Mesenchymal stem cell (in vitro differentiated cells and primary cell): Measurements from ENCODE around the gene MYL9.

Experiments used
- DNase-seq: peaks from one replicate; pipeline ENCODE4 v3.0.0-alpha.2; 2013
- H2AFZ ChIP-seq: one replicate; pipeline ENCODE4 v1.6.1; 2013; ENCODE audit warnings: low read depth, mild to moderate bottlenecking, control low read depth, inconsistent platforms, low read length, moderate library complexity
- H2AK5ac ChIP-seq: 2 replicates; pipeline ENCODE4 v1.6.1; 2013; ENCODE audit warnings: low read length, moderate library complexity, mild to moderate bottlenecking, inconsistent platforms; ENCODE audit not compliant: severe bottlenecking
- H2BK120ac ChIP-seq: one replicate; pipeline ENCODE4 v1.6.1; 2013; ENCODE audit warnings: low read depth, mild to moderate bottlenecking, inconsistent platforms, low read length, moderate library complexity
- H2BK12ac ChIP-seq, 2 experiments: one replicate each; pipeline ENCODE4 v1.6.1; 2013; ENCODE audit warnings: inconsistent platforms in 2 of 2, low read length in 2 of 2, mild to moderate bottlenecking in 2 of 2, moderate library complexity in 2 of 2, control low read depth in 1 of 2
- H2BK15ac ChIP-seq: one replicate; pipeline ENCODE4 v1.6.1; 2013; ENCODE audit warnings: mild to moderate bottlenecking, low read depth, inconsistent platforms; ENCODE audit not compliant: poor library complexity, severe bottlenecking
- H2BK5ac ChIP-seq: 2 replicates; pipeline ENCODE4 v1.6.1; 2013; ENCODE audit warnings: low read depth, mild to moderate bottlenecking, low read length, control low read depth, inconsistent platforms; ENCODE audit not compliant: poor library complexity, severe bottlenecking
- H3K14ac ChIP-seq, 2 experiments: one replicate each; pipeline ENCODE4 v1.6.1; 2013; ENCODE audit warnings: inconsistent platforms in 2 of 2, low read length in 2 of 2, control low read depth in 1 of 2, mild to moderate bottlenecking in 1 of 2, moderate library complexity in 1 of 2
- H3K18ac ChIP-seq, 2 experiments: one replicate each; pipeline ENCODE4 v1.6.1; 2013; ENCODE audit warnings: inconsistent platforms in 2 of 2, low read length in 2 of 2, control low read depth in 1 of 2, low read depth in 1 of 2, mild to moderate bottlenecking in 1 of 2
- H3K23ac ChIP-seq, 2 experiments: one replicate each; pipeline ENCODE4 v1.6.1; 2013; ENCODE audit warnings: inconsistent platforms in 2 of 2, low read length in 2 of 2, mild to moderate bottlenecking in 2 of 2, moderate library complexity in 2 of 2, control low read depth in 1 of 2
- H3K27ac ChIP-seq: 2 replicates; pipeline ENCODE4 v1.5.1; 2013; ENCODE audit warnings: mild to moderate bottlenecking, moderate library complexity, low read length, control low read depth, inconsistent platforms; ENCODE audit not compliant: poor library complexity, severe bottlenecking
- H3K27me3 ChIP-seq, 2 experiments: 2 replicates each; pipeline versions ENCODE4 v1.6.1 to v1.7.0; 2013; ENCODE audit warnings: low read length in 2 of 2, mild to moderate bottlenecking in 2 of 2, moderate library complexity in 2 of 2, control low read depth in 1 of 2, inconsistent platforms in 1 of 2; ENCODE audit not compliant: control insufficient read depth in 1 of 2, insufficient read depth in 1 of 2
- H3K36me3 ChIP-seq, 2 experiments: 2 replicates each; pipeline versions ENCODE4 v1.6.1 to v1.7.0; 2013; ENCODE audit warnings: low read length in 2 of 2, control low read depth in 1 of 2, inconsistent platforms in 1 of 2, low read depth in 1 of 2, mild to moderate bottlenecking in 1 of 2; ENCODE audit not compliant: insufficient read depth in 2 of 2, control insufficient read depth in 1 of 2
- H3K4ac ChIP-seq, 2 experiments: one replicate each; pipeline ENCODE4 v1.6.1; 2013; ENCODE audit warnings: inconsistent platforms in 2 of 2, low read length in 2 of 2, mild to moderate bottlenecking in 2 of 2, moderate library complexity in 2 of 2, control low read depth in 1 of 2, low read depth in 1 of 2
- H3K4me1 ChIP-seq: 2 replicates; pipeline ENCODE4 v1.6.1; 2013; ENCODE audit warnings: low read depth, low read length, control low read depth; ENCODE audit not compliant: control insufficient read depth, insufficient read depth
- H3K4me2 ChIP-seq: 2 replicates; pipeline ENCODE4 v1.6.1; 2013; ENCODE audit warnings: low read length, mild to moderate bottlenecking, inconsistent platforms; ENCODE audit not compliant: poor library complexity, severe bottlenecking
- H3K4me3 ChIP-seq, 2 experiments: 2 replicates each; pipeline versions ENCODE4 v1.5.1 to v1.7.0; 2013; ENCODE audit warnings: low read length in 2 of 2, mild to moderate bottlenecking in 2 of 2, control low read depth in 1 of 2, low read depth in 1 of 2; ENCODE audit not compliant: insufficient read depth in 1 of 2
- H3K79me1 ChIP-seq: replicated peaks from 2 replicates; pipeline ENCODE4 v1.6.1; 2013; ENCODE audit warnings: mild to moderate bottlenecking, control low read depth, low read length, inconsistent platforms; ENCODE audit not compliant: poor library complexity, severe bottlenecking
- H3K9ac ChIP-seq: 2 replicates; pipeline ENCODE4 v1.7.0; 2013; ENCODE audit warnings: mild to moderate bottlenecking, low read length, moderate library complexity
- H3K9me3 ChIP-seq: 2 replicates; pipeline ENCODE4 v1.7.0; 2013; ENCODE audit warnings: mild to moderate bottlenecking, low read length; ENCODE audit not compliant: control insufficient read depth
- H4K8ac ChIP-seq: one replicate; pipeline ENCODE4 v1.6.1; 2013; ENCODE audit warnings: inconsistent platforms, mild to moderate bottlenecking, low read length, moderate library complexity
- H4K91ac ChIP-seq: one replicate; pipeline ENCODE4 v1.6.1; 2013; ENCODE audit warnings: mild to moderate bottlenecking, low read length, inconsistent platforms
- WGBS: methylation state at CpG from one replicate; pipeline ENCODE4 v1.1.7; 2013; ENCODE audit warnings: mixed read lengths; 5-methylcytosine and 5-hydroxymethylcytosine counted together

The MYL9 gene

DNA sequence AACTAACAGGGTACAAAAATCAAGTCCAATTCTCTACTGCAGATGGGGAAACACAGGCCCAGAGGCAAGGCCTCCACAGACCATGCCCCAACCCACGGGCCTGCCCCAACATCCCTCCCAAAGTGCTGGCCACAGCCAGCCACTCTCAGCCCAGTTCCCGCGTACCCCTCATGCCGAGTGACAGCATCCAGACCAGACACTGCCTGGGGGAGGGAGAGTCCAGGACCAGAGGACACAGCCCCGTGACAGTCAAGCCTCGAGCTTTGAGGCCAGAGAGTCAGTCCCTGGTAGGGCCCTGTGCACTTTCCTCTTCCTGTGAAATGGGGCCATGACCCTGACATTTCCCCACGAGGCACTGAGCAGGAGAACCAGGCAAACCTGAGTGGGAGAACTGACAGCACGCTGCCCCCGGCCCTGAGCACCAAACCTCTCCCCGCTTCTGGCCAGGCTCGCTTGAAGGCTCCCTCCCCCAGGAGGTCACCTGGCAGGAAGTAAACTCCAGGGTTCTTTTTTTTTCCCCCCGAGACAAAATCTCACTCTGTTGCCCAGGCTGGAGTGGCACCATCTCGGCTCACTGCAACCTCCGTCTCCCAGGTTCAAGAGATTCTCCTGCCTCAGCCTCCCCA is 4.9 kb downstream of the MYL9 start:
- Histone ChIP-seq H2BK12ac (no peak overlapping the region), H3K4me1 (peaks cover 38% of the 10 kb centered on the region), H2BK5ac (no peak overlapping the region), H3K79me1 (peaks cover 8% of the 10 kb centered on the region), H3K23ac (no peak overlapping the region), H3K18ac (no peak overlapping the region), H3K4ac (no peak overlapping the region), H3K27me3 (no peaks in the 10 kb centered on the region), H2AFZ (no peak overlapping the region), H2BK120ac (no peak overlapping the region), H4K91ac (no peak overlapping the region), H3K4me3 (no peak overlapping the region), H3K9me3 (no peaks in the 10 kb centered on the region), H3K14ac (no peak overlapping the region), H3K36me3 (peaks cover 47 to 67% of the 10 kb centered on the region in 2 experiments), H2BK15ac (no peak overlapping the region), H3K9ac (no peak overlapping the region), H3K4me2 (no peak overlapping the region), H2AK5ac (no peak overlapping the region), H4K8ac (peak overlapping the region; percentile 12), H3K27ac (no peak overlapping the region)
- WGBS, result 82% methylated on average over 14 of the region's 14 CpGs
- DNase-seq, result no peak

DNA sequence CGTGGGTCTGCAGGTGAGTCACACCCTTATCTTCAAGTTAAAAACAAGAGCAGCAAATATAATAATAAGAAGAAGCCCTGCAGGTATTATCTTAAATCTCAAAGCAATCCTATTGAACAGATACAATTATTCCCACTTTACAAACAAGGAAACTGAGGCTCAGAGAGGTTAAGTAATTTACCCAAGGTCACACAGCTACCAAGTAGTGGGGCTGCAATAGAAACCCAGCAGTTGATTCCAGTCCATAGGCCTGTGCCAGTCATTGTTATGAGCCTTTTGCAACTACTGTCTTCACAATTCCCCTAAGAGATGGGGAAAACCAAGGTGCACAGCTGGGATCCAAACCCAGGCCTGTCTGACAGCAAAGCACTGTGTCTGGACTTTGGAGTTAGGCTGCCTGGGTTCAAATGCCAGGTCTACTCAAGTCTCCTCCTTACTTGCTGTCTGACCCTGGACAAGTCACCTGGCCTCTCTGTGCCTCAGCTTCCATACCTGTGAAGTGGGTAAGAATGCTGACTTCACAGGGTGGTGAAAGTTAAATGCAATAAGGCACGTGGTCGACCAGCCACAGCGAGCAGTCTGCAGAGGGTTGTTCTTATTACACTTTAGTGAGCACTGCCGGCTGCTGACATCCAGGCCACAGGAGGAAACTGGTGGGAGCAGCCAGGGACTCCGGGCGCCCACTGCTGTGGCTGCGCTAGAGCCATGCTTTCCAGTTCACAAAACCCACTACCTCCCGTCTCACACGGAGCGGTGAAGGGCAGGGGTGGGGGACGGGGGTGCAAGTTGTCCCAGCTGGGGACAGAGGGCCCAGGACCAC is 6.1 kb downstream of the MYL9 start:
- H3K27ac ChIP-seq, result no peak overlapping the region
- no peaks in the 10 kb centered on the region for H3K27me3 ChIP-seq
- H2BK120ac ChIP-seq, result no peak overlapping the region
- peaks cover 35% of the 10 kb centered on the region for H3K4me1 ChIP-seq
- H3K23ac ChIP-seq, result no peak overlapping the region
- no peak for DNase-seq
- no peak overlapping the region for H3K18ac ChIP-seq
- no peaks in the 10 kb centered on the region for H3K9me3 ChIP-seq
- H4K91ac ChIP-seq, result no peak overlapping the region
- H3K14ac ChIP-seq, result no peak overlapping the region
- H3K79me1 ChIP-seq, result peaks cover 8% of the 10 kb centered on the region
- H3K4me3 ChIP-seq, result no peak overlapping the region
- H2AFZ ChIP-seq, result no peak overlapping the region
- H3K9ac ChIP-seq, result no peak overlapping the region
- H2BK15ac ChIP-seq, result no peak overlapping the region
- 91% methylated on average over 12 of the region's 12 CpGs for WGBS
- H3K4ac ChIP-seq, result no peak overlapping the region
- H3K36me3 ChIP-seq, result peaks cover 47 to 67% of the 10 kb centered on the region in 2 experiments
- H3K4me2 ChIP-seq, result no peak overlapping the region
- H2BK5ac ChIP-seq, result no peak overlapping the region
- H2BK12ac ChIP-seq, result no peak overlapping the region
- no peak overlapping the region for H4K8ac ChIP-seq
- H2AK5ac ChIP-seq, result no peak overlapping the region

DNA sequence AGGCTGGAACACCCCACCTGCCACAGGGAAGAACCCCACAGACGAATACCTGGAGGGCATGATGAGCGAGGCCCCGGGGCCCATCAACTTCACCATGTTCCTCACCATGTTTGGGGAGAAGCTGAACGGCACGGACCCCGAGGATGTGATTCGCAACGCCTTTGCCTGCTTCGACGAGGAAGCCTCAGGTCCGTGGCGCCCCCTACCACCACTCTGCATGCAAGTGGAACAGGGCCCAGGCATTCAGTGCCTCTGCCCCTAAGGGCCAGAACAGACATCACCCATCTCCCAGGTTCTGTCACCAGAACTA is 6.6 kb downstream of the MYL9 start:
- Histone ChIP-seq H3K4me3 (no peak overlapping the region), H2AK5ac (no peak overlapping the region), H3K4me2 (no peak overlapping the region), H3K79me1 (peaks cover 8% of the 10 kb centered on the region), H3K9ac (no peak overlapping the region), H3K4ac (no peak overlapping the region), H2BK15ac (no peak overlapping the region), H4K8ac (no peak overlapping the region), H3K18ac (no peak overlapping the region), H3K36me3 (peaks cover 47 to 63% of the 10 kb centered on the region in 2 experiments), H3K27me3 (no peaks in the 10 kb centered on the region), H2AFZ (no peak overlapping the region), H2BK120ac (no peak overlapping the region), H3K9me3 (no peaks in the 10 kb centered on the region), H3K23ac (no peak overlapping the region), H3K27ac (no peak overlapping the region), H2BK5ac (no peak overlapping the region), H3K14ac (no peak overlapping the region), H2BK12ac (no peak overlapping the region), H3K4me1 (peaks cover 29% of the 10 kb centered on the region), H4K91ac (no peak overlapping the region)
- DNase-seq, result no peak
- 90% methylated on average over 12 of the region's 12 CpGs for WGBS

DNA sequence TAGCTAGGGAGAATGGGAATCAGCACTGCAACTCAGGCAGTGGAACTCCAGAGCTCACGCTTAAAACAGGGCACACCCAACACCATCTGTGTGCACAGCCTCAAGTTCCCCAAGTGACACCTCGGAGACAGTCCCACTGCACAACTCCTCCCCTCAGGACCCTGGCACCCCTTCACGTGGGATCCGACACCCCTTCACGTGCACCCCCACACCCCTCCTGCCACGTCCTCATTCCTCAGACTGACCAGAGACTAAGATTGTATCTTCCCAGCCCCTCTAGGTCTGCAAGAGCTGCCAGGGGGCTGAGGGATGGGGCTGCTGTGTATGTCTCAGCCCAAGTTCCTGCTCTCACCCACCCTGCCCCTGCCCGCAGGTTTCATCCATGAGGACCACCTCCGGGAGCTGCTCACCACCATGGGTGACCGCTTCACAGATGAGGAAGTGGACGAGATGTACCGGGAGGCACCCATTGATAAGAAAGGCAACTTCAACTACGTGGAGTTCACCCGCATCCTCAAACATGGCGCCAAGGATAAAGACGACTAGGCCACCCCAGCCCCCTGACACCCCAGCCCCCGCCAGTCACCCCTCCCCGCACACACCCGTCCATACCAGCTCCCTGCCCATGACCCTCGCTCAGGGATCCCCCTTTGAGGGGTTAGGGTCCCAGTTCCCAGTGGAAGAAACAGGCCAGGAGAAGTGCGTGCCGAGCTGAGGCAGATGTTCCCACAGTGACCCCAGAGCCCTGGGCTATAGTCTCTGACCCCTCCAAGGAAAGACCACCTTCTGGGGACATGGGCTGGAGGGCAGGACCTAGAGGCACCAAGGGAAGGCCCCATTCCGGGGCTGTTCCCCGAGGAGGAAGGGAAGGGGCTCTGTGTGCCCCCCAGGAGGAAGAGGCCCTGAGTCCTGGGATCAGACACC is 7.6 kb downstream of the MYL9 start:
- H3K18ac ChIP-seq, result no peak overlapping the region
- H2BK12ac ChIP-seq, result no peak overlapping the region
- H3K4me1 ChIP-seq, result peaks cover 19% of the 10 kb centered on the region
- no peak overlapping the region for H4K8ac ChIP-seq
- peaks cover 8% of the 10 kb centered on the region for H3K79me1 ChIP-seq
- H3K4ac ChIP-seq, result no peak overlapping the region
- no peak overlapping the region for H2BK120ac ChIP-seq
- H2BK5ac ChIP-seq, result no peak overlapping the region
- no peak overlapping the region for H3K9ac ChIP-seq
- no peaks in the 10 kb centered on the region for H3K27me3 ChIP-seq
- no peak overlapping the region for H3K23ac ChIP-seq
- WGBS, result 94% methylated on average over 23 of the region's 23 CpGs
- H2BK15ac ChIP-seq, result no peak overlapping the region
- no peak overlapping the region for H2AFZ ChIP-seq
- no peak overlapping the region for H3K4me3 ChIP-seq
- H3K14ac ChIP-seq, result no peak overlapping the region
- H2AK5ac ChIP-seq, result no peak overlapping the region
- H3K27ac ChIP-seq, result no peak overlapping the region
- H3K36me3 ChIP-seq, result peaks cover 47 to 57% of the 10 kb centered on the region in 2 experiments
- H3K9me3 ChIP-seq, result no peaks in the 10 kb centered on the region
- H3K4me2 ChIP-seq, result no peak overlapping the region
- no peak for DNase-seq
- H4K91ac ChIP-seq, result no peak overlapping the region
